Smooth muscle cell (in vitro differentiated cells): Measurements from ENCODE around the gene DDX24. TPM values are rescaled to one million over a fixed set of nuclear protein-coding genes. Genes with fewer than 3 reads are reported as not detected.

ENCODE experiments used
- DNase-seq: peaks from one replicate; lab custom pipeline; 2025; ENCODE audit not compliant: unreplicated experiment; lab: John Stamatoyannopoulos, UW
- H2AFZ ChIP-seq: fragments of 200-600 bp; sonication (generic); 2 replicates; pipeline ENCODE4 v1.6.0; 2016; ENCODE audit warnings: antibody characterized with exemption, low read depth, mild to moderate bottlenecking
- H3F3A ChIP-seq: fragments of 200-600 bp; sonication (generic); 2 replicates; pipeline ENCODE4 v1.6.0; 2017; ENCODE audit warnings: antibody characterized with exemption, low read depth
- H3K27ac ChIP-seq: fragments of 200-600 bp; sonication (generic); 2 replicates; pipeline ENCODE4 v1.5.1; 2016; ENCODE audit warnings: low read depth, mild to moderate bottlenecking
- H3K27me3 ChIP-seq: fragments of 200-600 bp; sonication (generic); 2 replicates; pipeline ENCODE4 v1.6.1; 2016; ENCODE audit warnings: low read depth, mild to moderate bottlenecking
- H3K36me3 ChIP-seq: fragments of 200-600 bp; sonication (generic); 2 replicates; pipeline ENCODE4 v1.5.1; 2016; ENCODE audit warnings: low read depth
- H3K4me1 ChIP-seq: fragments of 200-600 bp; sonication (generic); 2 replicates; pipeline ENCODE4 v1.5.1; 2016; ENCODE audit warnings: low read depth
- H3K4me2 ChIP-seq: fragments of 200-600 bp; sonication (generic); 2 replicates; pipeline ENCODE4 v1.6.0; 2016; ENCODE audit warnings: mild to moderate bottlenecking
- H3K4me3 ChIP-seq: fragments of 200-600 bp; sonication (generic); 2 replicates; pipeline ENCODE4 v1.5.1; 2016; ENCODE audit warnings: mild to moderate bottlenecking
- H3K79me2 ChIP-seq: fragments of 200-600 bp; sonication (generic); 2 replicates; pipeline ENCODE4 v1.6.0; 2016; ENCODE audit warnings: low read depth, mild to moderate bottlenecking
- H3K9ac ChIP-seq: fragments of 200-600 bp; sonication (generic); 2 replicates; pipeline ENCODE4 v1.6.0; 2016; ENCODE audit warnings: low read depth
- H3K9me3 ChIP-seq: fragments of 200-600 bp; sonication (generic); replicated peaks from 2 replicates; pipeline ENCODE4 v1.5.1; 2016; ENCODE audit warnings: low read depth
- H4K20me1 ChIP-seq: fragments of 200-600 bp; sonication (generic); 2 replicates; pipeline ENCODE4 v1.6.0; 2016; ENCODE audit warnings: low read depth
- WGBS: methylation state at CpG from one replicate; pipeline ENCODE4 v1.1.7; 2016; ENCODE audit warnings: low lambda C conversion rate; 5-methylcytosine and 5-hydroxymethylcytosine counted together
- polyA plus RNA-seq: library from polyadenylated mRNA; unstranded; fragments of >200 nt; fragmentation: Nextera tagmentation; extraction: Ambion mirVana; gene quantifications from 2 replicates; pipeline ENCODE4 v1.2.1, GENCODE V29; 2016
- total RNA-seq: library from RNA; depleted of rRNA; stranded (reverse); fragments of >200 nt; gene quantifications from 2 replicates; pipeline ENCODE4 v1.2.3, GENCODE V29; 2014
- TF ChIP-seq, protein P1 (sequence below): fragments of 200-600 bp; sonication (generic); IDR thresholded peaks from 2 replicates; pipeline ENCODE4 v1.5.1; 2017; ENCODE audit warnings: borderline replicate concordance, mild to moderate bottlenecking, antibody characterized with exemption; ENCODE audit not compliant: insufficient read depth, poor library complexity, severe bottlenecking

The DDX24 gene
- total and polyA plus RNA-seq, 2 experiments from 2014 or later: 117 to 118 TPM

GRCh38 chr14:94015223-94015622 is 65.8 kb downstream of the DDX24 start:
- Histone ChIP-seq H3F3A (no peaks in the 10 kb centered on the region), H3K27ac (no peak overlapping the region), H3K79me2 (no peaks in the 10 kb centered on the region), H3K27me3 (no peaks in the 10 kb centered on the region), H3K4me3 (no peak overlapping the region), H4K20me1 (no peaks in the 10 kb centered on the region), H3K4me2 (no peak overlapping the region), H3K9ac (no peak overlapping the region), H2AFZ (no peak overlapping the region), H3K36me3 (no peaks in the 10 kb centered on the region), H3K4me1 (no peaks in the 10 kb centered on the region), H3K9me3 (no peaks in the 10 kb centered on the region)
- TF ChIP-seq, protein P1, sequence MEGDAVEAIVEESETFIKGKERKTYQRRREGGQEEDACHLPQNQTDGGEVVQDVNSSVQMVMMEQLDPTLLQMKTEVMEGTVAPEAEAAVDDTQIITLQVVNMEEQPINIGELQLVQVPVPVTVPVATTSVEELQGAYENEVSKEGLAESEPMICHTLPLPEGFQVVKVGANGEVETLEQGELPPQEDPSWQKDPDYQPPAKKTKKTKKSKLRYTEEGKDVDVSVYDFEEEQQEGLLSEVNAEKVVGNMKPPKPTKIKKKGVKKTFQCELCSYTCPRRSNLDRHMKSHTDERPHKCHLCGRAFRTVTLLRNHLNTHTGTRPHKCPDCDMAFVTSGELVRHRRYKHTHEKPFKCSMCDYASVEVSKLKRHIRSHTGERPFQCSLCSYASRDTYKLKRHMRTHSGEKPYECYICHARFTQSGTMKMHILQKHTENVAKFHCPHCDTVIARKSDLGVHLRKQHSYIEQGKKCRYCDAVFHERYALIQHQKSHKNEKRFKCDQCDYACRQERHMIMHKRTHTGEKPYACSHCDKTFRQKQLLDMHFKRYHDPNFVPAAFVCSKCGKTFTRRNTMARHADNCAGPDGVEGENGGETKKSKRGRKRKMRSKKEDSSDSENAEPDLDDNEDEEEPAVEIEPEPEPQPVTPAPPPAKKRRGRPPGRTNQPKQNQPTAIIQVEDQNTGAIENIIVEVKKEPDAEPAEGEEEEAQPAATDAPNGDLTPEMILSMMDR: no peak
- DNase-seq: no peak
- 92% methylated on average over 2 of the region's 2 CpGs for whole genome bisulfite sequencing

DNA sequence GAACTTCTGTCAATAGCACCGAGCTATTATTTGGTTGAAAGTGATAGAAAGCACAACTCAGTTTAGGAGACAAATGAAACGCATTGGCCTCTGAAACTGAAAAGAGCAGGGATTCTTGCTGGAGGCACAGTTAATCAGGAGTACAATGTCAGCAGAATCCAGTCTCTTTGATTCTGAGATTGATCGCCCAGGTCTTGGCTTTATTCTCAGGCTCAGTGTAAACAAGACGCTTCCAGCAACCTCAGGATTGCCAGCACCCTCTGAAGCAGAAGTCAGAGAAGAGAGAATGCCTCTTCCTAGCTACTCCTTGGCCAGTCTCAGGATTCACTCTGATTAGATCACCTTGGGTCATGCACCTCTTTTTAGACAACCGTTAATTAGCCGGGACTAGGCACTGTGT is 66.6 kb downstream of the DDX24 start:
- Histone ChIP-seq H2AFZ (no peak overlapping the region), H3K27me3 (no peaks in the 10 kb centered on the region), H3K9me3 (no peaks in the 10 kb centered on the region), H3K9ac (no peak overlapping the region), H3F3A (no peaks in the 10 kb centered on the region), H3K4me3 (no peak overlapping the region), H3K79me2 (no peaks in the 10 kb centered on the region), H3K4me1 (no peaks in the 10 kb centered on the region), H3K27ac (no peak overlapping the region), H3K4me2 (no peak overlapping the region), H4K20me1 (no peaks in the 10 kb centered on the region), H3K36me3 (no peaks in the 10 kb centered on the region)
- WGBS: 90% methylated on average over 6 of the region's 6 CpGs
- TF ChIP-seq, protein P1: no peak
- DNase-seq: no peak

- Histone ChIP-seq H3K27ac (no peak overlapping the region), H3K27me3 (no peaks in the 10 kb centered on the region), H2AFZ (no peak overlapping the region), H3K4me3 (no peak overlapping the region), H3K79me2 (no peaks in the 10 kb centered on the region), H3K9me3 (no peaks in the 10 kb centered on the region), H4K20me1 (no peaks in the 10 kb centered on the region), H3K4me2 (no peak overlapping the region), H3K36me3 (no peaks in the 10 kb centered on the region), H3F3A (no peaks in the 10 kb centered on the region), H3K4me1 (no peaks in the 10 kb centered on the region), H3K9ac (no peak overlapping the region)
- TF ChIP-seq, protein P1: no peak
- DNase-seq: no peak
- 56% methylated on average over 2 of the region's 2 CpGs for WGBS
Measured at GRCh38 chr14:94011795-94012194, 69.2 kb downstream of the DDX24 start.

DNA sequence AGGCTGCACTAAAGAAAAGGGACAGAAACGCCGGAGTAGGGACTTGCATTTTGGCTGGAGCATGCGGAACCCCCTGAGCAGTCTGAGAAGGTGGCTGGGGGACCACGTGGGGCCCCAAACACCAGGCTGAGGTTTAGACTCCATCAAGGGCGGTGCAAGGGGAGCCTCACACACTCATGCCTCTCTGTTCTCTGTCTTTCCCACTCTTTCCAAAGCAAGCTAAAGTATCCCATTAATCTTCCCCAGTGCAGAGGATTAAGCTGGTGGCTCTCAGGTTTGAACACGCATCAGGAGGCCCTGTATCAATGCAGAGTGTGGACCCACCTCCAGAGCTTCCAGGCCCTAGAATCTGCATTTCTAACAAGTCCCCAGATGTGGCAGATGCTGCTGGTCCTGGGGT is 70.4 kb downstream of the DDX24 start:
- 82% methylated on average over 6 of the region's 6 CpGs for WGBS
- no peak overlapping the region for H3K9ac ChIP-seq
- H3K4me3 ChIP-seq: no peak overlapping the region
- no peaks in the 10 kb centered on the region for H4K20me1 ChIP-seq
- DNase-seq: no peak
- no peaks in the 10 kb centered on the region for H3K79me2 ChIP-seq
- no peak overlapping the region for H3K4me2 ChIP-seq
- no peak overlapping the region for H3K27ac ChIP-seq
- H2AFZ ChIP-seq: no peak overlapping the region
- no peaks in the 10 kb centered on the region for H3K4me1 ChIP-seq
- no peaks in the 10 kb centered on the region for H3K9me3 ChIP-seq
- no peaks in the 10 kb centered on the region for H3F3A ChIP-seq
- H3K36me3 ChIP-seq: no peaks in the 10 kb centered on the region
- H3K27me3 ChIP-seq: no peaks in the 10 kb centered on the region
- TF ChIP-seq, protein P1: no peak
